A549 (cell line): ENCODE data around the gene BAIAP2L1. TPM values are rescaled to one million over a fixed set of nuclear protein-coding genes. Genes with fewer than 3 reads are reported as not detected.

ENCODE experiments used
- ATAC-seq, 2 experiments: fragments of 200-7000 bp in 1 of 2; fragments of >200 bp in 1 of 2; cut with Nextera tagmentation in 1 of 2; cut with Tn5 transposase in 1 of 2; 3 replicates each; pipeline versions ENCODE4 v1.8.0 to v1.9.1; 2018 to 2020; ENCODE audit warnings: mild to moderate bottlenecking in 1 of 2, moderate library complexity in 1 of 2
- CTCF ChIA-PET: fragments of 300-600 bp; sonication (Branson Sonifier 250); formaldehyde crosslinking; extraction: SDS; loops from one replicate; lab custom pipeline; 2021; ENCODE audit warnings: antibody characterized with exemption, inconsistent platforms; lab: Yijun Ruan, JAX
- POLR2A ChIA-PET: fragments of 350-600 bp; formaldehyde crosslinking; extraction: SDS; loops from one replicate; lab custom pipeline; 2021; ENCODE audit warnings: antibody characterized with exemption, inconsistent platforms; lab: Yijun Ruan, JAX
- DNase-seq, 2 experiments: peaks; one replicate each; pipeline versions ENCODE4 v3.0.0 to v3.0.0-alpha.2; 2011 to 2016; ENCODE audit warnings: low read depth in 1 of 2, low spot score in 1 of 2
- FAIRE-seq: peaks from 2 replicates; lab custom pipeline; 2011; peaks lifted over from hg19 to GRCh38; lab: Jason Lieb, UNC
- H3K27ac ChIP-seq, 2 experiments: fragments of >200 bp; sonication (Bioruptor Twin); formaldehyde crosslinking; 3 replicates each; pipeline ENCODE4 v1.5.1; 2016 to 2017
- H3K4me1 ChIP-seq: fragments of >200 bp; sonication (Bioruptor Twin); formaldehyde crosslinking; 3 replicates; pipeline ENCODE4 v1.6.1; 2016
- H3K4me2 ChIP-seq: fragments of >200 bp; sonication (Bioruptor Twin); formaldehyde crosslinking; 3 replicates; pipeline ENCODE4 v1.6.1; 2016
- H3K4me3 ChIP-seq: fragments of >200 bp; sonication (Bioruptor Twin); formaldehyde crosslinking; 3 replicates; pipeline ENCODE4 v1.5.1; 2016
- H3K9me3 ChIP-seq: fragments of >200 bp; sonication (Bioruptor Twin); formaldehyde crosslinking; 3 replicates; pipeline ENCODE4 v1.6.1; 2016
- CBX2 ChIP-seq: fragments of 200-600 bp; sonication (generic); IDR thresholded peaks from 2 replicates; pipeline ENCODE4 v1.6.1; 2016; ENCODE audit warnings: low read depth, mild to moderate bottlenecking, borderline replicate concordance
- CHD4 ChIP-seq: fragments of 200-600 bp; sonication (generic); IDR thresholded peaks from 2 replicates; pipeline ENCODE4 v1.6.1; 2016; ENCODE audit warnings: antibody characterized with exemption, mild to moderate bottlenecking, borderline replicate concordance
- CTCF ChIP-seq: fragments of >200 bp; sonication (Bioruptor Twin); formaldehyde crosslinking; IDR thresholded peaks from 3 replicates; pipeline ENCODE4 v1.5.1; 2016
- EHMT2 ChIP-seq: fragments of 200-600 bp; sonication (generic); IDR thresholded peaks from 2 replicates; pipeline ENCODE4 v1.6.1; 2016; ENCODE audit warnings: antibody characterized with exemption, low read depth, mild to moderate bottlenecking, moderate library complexity
- ESRRA ChIP-seq: fragments of 150-350 bp; IDR thresholded peaks from 2 replicates; pipeline ENCODE4 v1.6.1; 2014; ENCODE audit warnings: mild to moderate bottlenecking, low read length, borderline replicate concordance
- GATA3 ChIP-seq: IDR thresholded peaks from 2 replicates; pipeline ENCODE4 v1.6.1; 2012; ENCODE audit warnings: borderline replicate concordance
- HDAC2 ChIP-seq: fragments of 200-600 bp; sonication (generic); IDR thresholded peaks from 2 replicates; pipeline ENCODE4 v1.6.1; 2016
- HES2 ChIP-seq: fragments of >200 bp; sonication (Bioruptor Twin); formaldehyde crosslinking; IDR thresholded peaks from 2 replicates; pipeline ENCODE4 v1.6.1; 2016
- HOXA7 ChIP-seq: fragments of 250-450 bp; sonication (Bioruptor Pico); IDR thresholded peaks from 2 replicates; pipeline ENCODE4 v1.5.0; 2020; ENCODE audit warnings: mild to moderate bottlenecking, moderate library complexity
- HOXB13 ChIP-seq: fragments of 250-450 bp; sonication (Bioruptor Pico); IDR thresholded peaks from 2 replicates; pipeline ENCODE4 v1.5.0; 2020; ENCODE audit warnings: low read depth, mild to moderate bottlenecking, moderate library complexity
- JUN ChIP-seq, 2 experiments: fragments of >200 bp; sonication (Bioruptor Twin); formaldehyde crosslinking; IDR thresholded peaks; 2 replicates in 1 of 2; 3 replicates in 1 of 2; pipeline ENCODE4 v1.6.1; 2016 to 2017
- JUNB ChIP-seq: fragments of >200 bp; sonication (Bioruptor Twin); formaldehyde crosslinking; IDR thresholded peaks from 2 replicates; pipeline ENCODE4 v1.6.1; 2016
- KDM1A ChIP-seq: fragments of 200-600 bp; sonication (generic); IDR thresholded peaks from 2 replicates; pipeline ENCODE4 v1.6.1; 2016; ENCODE audit warnings: low read depth, mild to moderate bottlenecking
- KDM5A ChIP-seq: fragments of 200-600 bp; sonication (generic); IDR thresholded peaks from 2 replicates; pipeline ENCODE4 v1.6.1; 2016; ENCODE audit warnings: antibody characterized with exemption, mild to moderate bottlenecking
- MAFK ChIP-seq: fragments of 450-650 bp; IDR thresholded peaks from 2 replicates; pipeline ENCODE4 v1.6.1; 2014; ENCODE audit not compliant: partially characterized antibody
- MAX ChIP-seq: IDR thresholded peaks from 2 replicates; pipeline ENCODE4 v1.6.1; 2012
- MYC ChIP-seq: IDR thresholded peaks from 2 replicates; pipeline ENCODE4 v1.6.1; 2012; ENCODE audit warnings: mild to moderate bottlenecking, inconsistent platforms, low read length, improper control_type of control experiment, borderline replicate concordance
- NR3C1 ChIP-seq: fragments of >200 bp; sonication (Bioruptor Twin); formaldehyde crosslinking; IDR thresholded peaks from 3 replicates; pipeline ENCODE4 v1.6.1; 2017
- PBX3 ChIP-seq: IDR thresholded peaks from 2 replicates; pipeline ENCODE4 v1.6.1; 2012
- PHF8 ChIP-seq: fragments of 200-600 bp; sonication (generic); IDR thresholded peaks from 2 replicates; pipeline ENCODE4 v1.6.1; 2016; ENCODE audit warnings: low read depth, mild to moderate bottlenecking, antibody characterized with exemption, moderate library complexity, borderline replicate concordance
- POLR2A ChIP-seq: IDR thresholded peaks from 2 replicates; pipeline ENCODE4 v1.6.1; 2012; ENCODE audit warnings: mild to moderate bottlenecking, low read length
- RAD21 ChIP-seq, 2 experiments: fragments of >200 bp in 1 of 2; sonication (Bioruptor Twin) in 1 of 2; formaldehyde crosslinking in 1 of 2; IDR thresholded peaks in 1 of 2; conservative IDR thresholded peaks in 1 of 2; 2 replicates in 1 of 2; 3 replicates in 1 of 2; pipeline ENCODE4 v1.6.1; 2012 to 2018; ENCODE audit warnings: inconsistent platforms in 1 of 2
- REST ChIP-seq: fragments of 200-600 bp; sonication (generic); IDR thresholded peaks from 2 replicates; pipeline ENCODE4 v1.6.1; 2016; ENCODE audit warnings: antibody characterized with exemption, mild to moderate bottlenecking, moderate library complexity
- WGBS: methylation state at CpG from one replicate; pipeline ENCODE4 v1.1.6; 2017; ENCODE audit errors: missing lambda C conversion rate; 5-methylcytosine and 5-hydroxymethylcytosine counted together
- polyA plus RNA-seq, 4 experiments: library from polyadenylated mRNA; depleted of rRNA in 3 of 4; stranded (reverse); fragments of >200 nt; fragmentation: RNase III in 1 of 4; extraction: RNeasy Plus Mini Kit Qiagen cat#74134 plus additional on column Dnase treatment in 1 of 4; gene quantifications; 2 replicates in 3 of 4; 3 replicates in 1 of 4; pipeline ENCODE4 v1.2.3, GENCODE V29; 2011 to 2017

BAIAP2L1 gene
- polyA plus RNA-seq, 2 of the 4 experiments (the other 2 are of a cell fraction) = 39.4 to 89.3 TPM

GRCh38 chr7:98439484-98439883 lies 38.6 kb upstream of the BAIAP2L1 start:
- ATAC-seq (no peak), FAIRE-seq (no peak), DNase-seq (no peak)
- no peak overlapping the region for H3K4me3 ChIP-seq
- WGBS = 50% methylated on average over 2 of the region's 2 CpGs
- H3K27ac ChIP-seq = no peak overlapping the region
- POLR2A ChIA-PET = no interaction called here
- no peaks in the 10 kb centered on the region for H3K4me1 ChIP-seq
- H3K4me2 ChIP-seq = no peak overlapping the region
- CTCF ChIA-PET = interaction anchor here (2.4 kb wide), 1 partner anchor 397 kb away, joined by 8 read pairs; no protein-coding TSS in a partner anchor
- TF ChIP-seq CHD4 = no peak
- no peak for TF ChIP-seq NR3C1
- TF ChIP-seq ESRRA = no peak
- TF ChIP-seq RAD21 (conservative IDR thresholded peaks at IDR 0.05 in 1 of 2, IDR thresholded peaks at IDR 0.05 in 1 of 2) = no peak
- TF ChIP-seq KDM1A = no peak
- TF ChIP-seq HES2 = no peak
- TF ChIP-seq HOXB13 (CRISPR knock-in tag) = no peak
- TF ChIP-seq POLR2A = no peak
- TF ChIP-seq REST = no peak
- TF ChIP-seq GATA3 = no peak
- no peak for TF ChIP-seq JUNB
- TF ChIP-seq CTCF = no peak
- no peak for TF ChIP-seq HDAC2
- TF ChIP-seq MAX = no peak
- peaks cover 6% of the 10 kb centered on the region; the same call in 1 of the 3 replicates for H3K9me3 ChIP-seq

GRCh38 chr7:98434087-98434486 lies 33.2 kb upstream of the BAIAP2L1 start:
- ATAC-seq (no peak; a peak in 2 of 6 replicates), FAIRE-seq (no peak)
- H3K4me3 ChIP-seq = no peak overlapping the region
- TF ChIP-seq MAFK (no peak), PBX3 (no peak), HOXA7 (no peak), HES2 (no peak), REST (no peak), KDM5A (no peak), EHMT2 (no peak), CBX2 (no peak), HDAC2 (no peak), MYC (no peak), JUNB (no peak), PHF8 (no peak), JUN (IDR thresholded peaks at IDR 0.05) (no peak)
- TF ChIP-seq, all 56 proteins: peak for 0
- Histone ChIP-seq H3K27ac (no peak overlapping the region), H3K9me3 (no peaks in the 10 kb centered on the region), H3K4me2 (no peak overlapping the region), H3K4me1 (no peaks in the 10 kb centered on the region)
- CTCF ChIA-PET = interaction anchor here (0.6 to 13.1 kb wide), 17 partner anchors 13 to 444 kb away, joined by 3 to 288 read pairs (median 4); partner anchors contain the start of gene TRRAP
- DNase-seq = no peak
- 76% methylated on average over 10 of the region's 10 CpGs for WGBS
- POLR2A ChIA-PET = no interaction called here
